Bronchial epithelial cell (primary cell): Measurements from ENCODE around the gene GPHB5. TPM values are rescaled to one million over a fixed set of nuclear protein-coding genes. Genes with fewer than 3 reads are reported as not detected.

Experiments
- DNase-seq: peaks from one replicate; pipeline ENCODE4 v3.0.0-alpha.2; 2010; ENCODE audit warnings: low read depth
- FAIRE-seq: peaks from 2 replicates; lab custom pipeline; 2011; peaks lifted over from hg19 to GRCh38; lab: Jason Lieb, UNC
- H3K27me3 ChIP-seq: 2 replicates; pipeline ENCODE4 v1.5.1; 2011; ENCODE audit warnings: low read length; ENCODE audit not compliant: control insufficient read depth, insufficient read depth
- H3K36me3 ChIP-seq: 2 replicates; pipeline ENCODE4 v1.5.1; 2011; ENCODE audit warnings: low read length; ENCODE audit not compliant: control insufficient read depth, insufficient read depth
- H3K4me3 ChIP-seq: 2 replicates; pipeline ENCODE4 v1.5.1; 2011; ENCODE audit warnings: mild to moderate bottlenecking, low read depth, low read length, control low read depth
- total RNA-seq: library from RNA; depleted of rRNA; stranded (reverse); fragments of >200 nt; gene quantifications from 2 replicates; pipeline ENCODE4 v1.2.1, GENCODE V29; 2014
- TF ChIP-seq, protein P1 (sequence below): IDR thresholded peaks from 2 replicates; pipeline ENCODE4 v1.5.1; 2011; ENCODE audit warnings: mild to moderate bottlenecking, moderate library complexity, low read length, control low read depth, inconsistent platforms; ENCODE audit not compliant: insufficient read depth, severe bottlenecking

Gene GPHB5
- total RNA-seq, 1 donor from 2014 or later = not detected

DNA sequence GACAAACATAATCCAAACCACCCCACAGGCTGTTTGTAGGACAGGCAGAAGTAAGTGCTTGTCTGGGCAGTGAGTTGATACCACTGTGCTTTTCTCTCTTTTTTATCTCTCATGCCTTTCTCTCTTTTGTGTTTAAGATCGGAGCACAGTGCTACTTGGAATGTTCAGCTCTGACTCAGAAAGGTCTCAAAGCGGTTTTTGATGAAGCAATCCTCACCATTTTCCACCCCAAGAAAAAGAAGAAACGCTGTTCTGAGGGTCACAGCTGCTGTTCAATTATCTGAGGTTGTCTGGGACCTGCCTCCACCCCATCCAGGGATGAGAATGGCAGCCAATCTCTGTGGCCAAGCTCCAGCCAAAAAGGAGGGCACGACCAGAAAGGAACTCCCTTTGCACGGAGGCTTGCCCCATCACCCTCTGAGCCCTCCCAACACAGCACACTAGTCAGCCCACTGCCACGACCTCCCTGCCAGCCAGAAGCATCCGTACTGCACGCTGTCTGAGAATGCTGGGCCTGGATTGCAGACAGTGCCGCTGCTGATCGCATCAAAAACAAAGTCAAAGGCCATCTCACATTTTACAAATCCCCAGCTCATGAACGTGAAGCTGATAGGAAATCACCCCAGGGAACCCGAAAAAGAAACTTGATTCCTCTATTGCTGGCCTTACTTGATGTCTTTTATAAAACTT, 27.8 kb downstream of the GPHB5 start:
- no peak for DNase-seq
- Histone ChIP-seq H3K36me3 (no peaks in the 10 kb centered on the region), H3K27me3 (peaks cover under 1% of the 10 kb centered on the region), H3K4me3 (no peak overlapping the region)
- no peak for FAIRE-seq
- TF ChIP-seq, protein P1, sequence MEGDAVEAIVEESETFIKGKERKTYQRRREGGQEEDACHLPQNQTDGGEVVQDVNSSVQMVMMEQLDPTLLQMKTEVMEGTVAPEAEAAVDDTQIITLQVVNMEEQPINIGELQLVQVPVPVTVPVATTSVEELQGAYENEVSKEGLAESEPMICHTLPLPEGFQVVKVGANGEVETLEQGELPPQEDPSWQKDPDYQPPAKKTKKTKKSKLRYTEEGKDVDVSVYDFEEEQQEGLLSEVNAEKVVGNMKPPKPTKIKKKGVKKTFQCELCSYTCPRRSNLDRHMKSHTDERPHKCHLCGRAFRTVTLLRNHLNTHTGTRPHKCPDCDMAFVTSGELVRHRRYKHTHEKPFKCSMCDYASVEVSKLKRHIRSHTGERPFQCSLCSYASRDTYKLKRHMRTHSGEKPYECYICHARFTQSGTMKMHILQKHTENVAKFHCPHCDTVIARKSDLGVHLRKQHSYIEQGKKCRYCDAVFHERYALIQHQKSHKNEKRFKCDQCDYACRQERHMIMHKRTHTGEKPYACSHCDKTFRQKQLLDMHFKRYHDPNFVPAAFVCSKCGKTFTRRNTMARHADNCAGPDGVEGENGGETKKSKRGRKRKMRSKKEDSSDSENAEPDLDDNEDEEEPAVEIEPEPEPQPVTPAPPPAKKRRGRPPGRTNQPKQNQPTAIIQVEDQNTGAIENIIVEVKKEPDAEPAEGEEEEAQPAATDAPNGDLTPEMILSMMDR = no peak

DNA sequence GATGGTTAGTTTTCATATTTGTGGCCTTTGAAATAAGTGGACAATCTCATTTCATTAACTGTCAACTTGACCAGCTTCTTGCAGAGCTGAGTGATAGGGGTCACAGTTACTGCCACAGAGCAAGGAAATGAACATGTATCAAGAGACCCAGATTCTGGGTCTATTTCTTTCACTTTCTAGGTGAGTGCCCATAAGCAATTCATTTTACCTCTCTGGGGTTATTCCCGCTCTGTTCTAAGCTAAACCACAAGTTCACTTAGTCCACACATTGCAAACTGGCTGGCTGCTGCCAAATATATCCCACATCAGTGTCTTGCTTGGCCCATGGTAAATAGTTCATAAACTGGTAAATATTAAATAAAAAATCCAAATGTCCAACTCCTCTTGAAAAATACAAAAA, 29.9 kb downstream of the GPHB5 start:
- Histone ChIP-seq H3K27me3 (peaks cover 1% of the 10 kb centered on the region), H3K36me3 (no peaks in the 10 kb centered on the region), H3K4me3 (no peak overlapping the region)
- TF ChIP-seq, protein P1 = no peak
- no peak for FAIRE-seq
- DNase-seq = no peak

DNA sequence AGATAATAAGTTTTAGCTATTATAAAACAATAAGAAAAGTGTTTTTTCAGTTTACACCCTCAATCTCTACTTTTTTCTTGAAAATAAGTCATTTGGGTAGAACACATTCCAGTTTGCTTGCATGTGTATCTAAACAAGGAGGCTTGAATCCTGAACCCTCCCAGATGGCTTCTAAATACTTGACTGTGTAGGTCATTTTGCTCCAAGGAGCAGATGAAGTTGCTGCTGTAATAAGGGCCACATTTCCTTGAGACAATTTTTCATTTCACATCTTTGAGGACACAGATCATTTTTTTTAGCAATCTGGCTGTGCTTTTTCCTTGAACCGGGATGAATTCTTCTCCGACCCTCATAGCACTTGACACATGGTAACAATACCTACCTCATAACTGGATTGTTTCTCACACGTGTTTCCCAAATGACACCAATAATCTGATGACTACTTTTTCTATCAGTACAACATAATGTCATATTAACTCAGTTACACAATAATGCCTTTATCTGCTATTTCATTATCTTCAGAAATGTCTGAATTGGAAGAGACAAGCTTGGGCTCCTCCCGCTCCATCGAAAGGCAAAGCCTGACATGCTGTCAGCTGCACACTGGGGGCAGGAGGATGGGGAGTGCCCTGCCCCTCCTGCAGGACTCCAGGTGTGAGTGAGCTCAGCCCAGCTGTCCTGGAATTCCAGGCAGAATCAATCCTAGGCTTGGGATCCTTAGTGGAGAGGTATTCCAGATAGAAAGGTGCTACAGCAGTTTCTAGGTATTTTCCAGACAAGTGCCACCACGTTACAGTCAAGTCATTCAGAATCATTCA, 30.9 kb downstream of the GPHB5 start:
- Histone ChIP-seq H3K4me3 (no peak overlapping the region), H3K27me3 (peaks cover 1% of the 10 kb centered on the region), H3K36me3 (no peaks in the 10 kb centered on the region)
- TF ChIP-seq, protein P1 = no peak
- DNase-seq (no peak), FAIRE-seq (no peak)

DNA sequence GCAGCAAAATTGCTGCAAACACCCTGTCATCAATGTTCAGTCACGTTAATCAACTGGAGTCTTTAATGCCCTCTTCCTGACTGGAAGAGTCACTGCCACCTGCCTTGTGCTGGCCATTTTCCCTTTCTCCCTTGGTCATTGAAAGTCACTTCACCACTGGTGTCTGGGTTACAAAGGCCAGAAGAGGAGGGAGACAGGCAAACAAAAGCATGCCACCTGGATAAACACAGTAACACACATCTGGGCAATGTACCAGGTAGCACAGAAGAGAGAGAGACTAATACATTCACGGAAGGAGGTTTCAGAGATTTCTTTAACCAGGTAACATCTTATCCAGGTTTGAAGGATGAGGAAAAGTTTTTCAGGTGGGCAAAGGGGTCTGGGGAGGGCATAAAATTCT, 32.7 kb downstream of the GPHB5 start:
- Histone ChIP-seq H3K36me3 (no peaks in the 10 kb centered on the region), H3K4me3 (no peak overlapping the region), H3K27me3 (peaks cover 1% of the 10 kb centered on the region)
- FAIRE-seq = no peak
- TF ChIP-seq, protein P1 = no peak
- DNase-seq = no peak

DNA sequence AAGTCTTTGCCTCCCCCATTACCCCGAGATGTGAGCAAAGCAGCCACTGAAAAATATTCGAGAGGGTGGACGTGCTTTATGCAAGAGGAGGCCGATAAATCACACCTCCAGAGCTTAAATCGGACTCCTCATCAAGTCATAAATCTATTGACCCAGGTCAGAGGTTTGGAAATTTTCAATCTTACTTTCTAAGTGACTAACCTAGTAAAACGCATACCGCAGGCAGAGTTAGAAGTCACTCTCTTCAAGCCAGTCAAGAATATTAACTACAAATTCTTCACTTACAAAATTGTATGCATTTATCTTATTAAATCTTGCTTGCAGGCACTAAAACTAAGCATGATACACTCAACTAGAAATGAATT, 34.9 kb downstream of the GPHB5 start:
- no peaks in the 10 kb centered on the region for H3K36me3 ChIP-seq
- DNase-seq (no peak), FAIRE-seq (no peak)
- peaks cover 3% of the 10 kb centered on the region for H3K27me3 ChIP-seq
- H3K4me3 ChIP-seq = no peak overlapping the region
- TF ChIP-seq, protein P1 = no peak
